Nephron (organoid): ENCODE data around the gene MYBPC3.

ENCODE experiments used
- H3K27ac Mint-ChIP-seq, 3 experiments: 2 replicates each; pipeline ENCODE4 v1.8.0; 2020; ENCODE audit warnings: mixed read lengths in 3 of 3, mild to moderate bottlenecking in 2 of 3, moderate library complexity in 1 of 3
- H3K27me3 Mint-ChIP-seq: 2 replicates; pipeline ENCODE4 v1.8.0; 2021; ENCODE audit warnings: low read depth, mild to moderate bottlenecking, moderate library complexity, mixed read lengths
- H3K36me3 Mint-ChIP-seq: 2 replicates; pipeline ENCODE4 v1.8.0; 2020; ENCODE audit warnings: low read depth, mixed read lengths
- H3K4me1 Mint-ChIP-seq: 2 replicates; pipeline ENCODE4 v1.8.0; 2020; ENCODE audit warnings: mixed read lengths
- H3K4me3 Mint-ChIP-seq, 3 experiments: 2 replicates each; pipeline ENCODE4 v1.8.0; 2020; ENCODE audit warnings: mild to moderate bottlenecking in 3 of 3, mixed read lengths in 3 of 3, moderate library complexity in 2 of 3
- H3K9me3 Mint-ChIP-seq: 2 replicates; pipeline ENCODE4 v1.8.0; 2020; ENCODE audit warnings: mixed read lengths
- CTCF ChIP-seq, 3 experiments: fragments of 200-600 bp; sonication (generic); IDR thresholded peaks; one replicate each; pipeline ENCODE4 v1.5.0; 2021; ENCODE audit warnings: antibody characterized with exemption in 3 of 3; ENCODE audit not compliant: unreplicated experiment in 3 of 3

Gene MYBPC3

GRCh38 chr11:47302853-47303252 lies 49.6 kb downstream of the MYBPC3 start:
- Mint-ChIP-seq H3K27me3 (no peaks in the 10 kb centered on the region), H3K9me3 (peaks cover 49% of the 10 kb centered on the region), H3K4me1 (no peaks in the 10 kb centered on the region), H3K36me3 (peaks cover 84% of the 10 kb centered on the region), H3K4me3 (no peak overlapping the region), H3K27ac (no peak overlapping the region)
- TF ChIP-seq CTCF (IDR thresholded peaks at IDR 0.05; ENCODE audit: unreplicated experiment in 3 of 3) = no peak

GRCh38 chr11:47299078-47299477 lies 53.4 kb downstream of the MYBPC3 start:
- Mint-ChIP-seq H3K4me3 (no peak overlapping the region), H3K27me3 (no peaks in the 10 kb centered on the region), H3K4me1 (no peaks in the 10 kb centered on the region), H3K36me3 (peaks cover 95% of the 10 kb centered on the region), H3K9me3 (peaks cover 47% of the 10 kb centered on the region), H3K27ac (no peak overlapping the region)
- TF ChIP-seq CTCF (IDR thresholded peaks at IDR 0.05; ENCODE audit: unreplicated experiment in 3 of 3) = no peak

- Mint-ChIP-seq H3K27ac (no peak overlapping the region), H3K9me3 (peaks cover 28% of the 10 kb centered on the region), H3K4me3 (no peak overlapping the region), H3K4me1 (no peaks in the 10 kb centered on the region), H3K36me3 (peaks cover 93% of the 10 kb centered on the region), H3K27me3 (no peaks in the 10 kb centered on the region)
- TF ChIP-seq CTCF (IDR thresholded peaks at IDR 0.05; ENCODE audit: unreplicated experiment in 3 of 3) = no peak
Measured at GRCh38 chr11:47296045-47296444, 56.5 kb downstream of the MYBPC3 start.

GRCh38 chr11:47295385-47295784 lies 57.1 kb downstream of the MYBPC3 start:
- Mint-ChIP-seq H3K9me3 (peaks cover 25% of the 10 kb centered on the region), H3K36me3 (peaks cover 93% of the 10 kb centered on the region), H3K4me3 (no peak overlapping the region), H3K27me3 (no peaks in the 10 kb centered on the region), H3K4me1 (no peaks in the 10 kb centered on the region), H3K27ac (no peak overlapping the region)
- TF ChIP-seq CTCF (IDR thresholded peaks at IDR 0.05; ENCODE audit: unreplicated experiment in 3 of 3) = no peak

GRCh38 chr11:47289856-47290255 lies 62.6 kb downstream of the MYBPC3 start:
- Mint-ChIP-seq H3K27ac (no peak overlapping the region), H3K36me3 (peaks cover 86% of the 10 kb centered on the region)

More at GRCh38 chr11:47289856-47290255, 62.6 kb downstream of the MYBPC3 start:
- H3K27me3 Mint-ChIP-seq = no peaks in the 10 kb centered on the region
- H3K4me3 Mint-ChIP-seq = no peak overlapping the region
- no peaks in the 10 kb centered on the region for H3K4me1 Mint-ChIP-seq
- no peak for TF ChIP-seq CTCF (IDR thresholded peaks at IDR 0.05; ENCODE audit: unreplicated experiment in 3 of 3)
- H3K9me3 Mint-ChIP-seq = no peaks in the 10 kb centered on the region
